Measurements from ENCODE around the gene EID1.

- TF ChIP-seq CTCF (IDR thresholded peaks at IDR 0.05) (no peak), POLR2A (IDR thresholded peaks at IDR 0.05; ENCODE audit: low read depth) (no peak)
These were observed 44.1 kb downstream of the EID1 start for GRCh38 chr15:48922046-48922445.

Data from esophagus muscularis mucosa (tissue), 3 donors.